GM23338 (cell line): ENCODE results near the gene CYSRT1. TPM values are rescaled to one million over a fixed set of nuclear protein-coding genes. Genes with fewer than 3 reads are reported as not detected.

Source experiments
- CREB1 ChIP-seq: fragments of 250-450 bp; sonication (Bioruptor Pico); IDR thresholded peaks from 2 replicates; pipeline ENCODE4 v1.5.0; 2020; ENCODE audit warnings: low read depth, mild to moderate bottlenecking, moderate library complexity
- CTCF ChIP-seq, 2 experiments: fragments of 200-600 bp in 1 of 2; sonication (generic) in 1 of 2; conservative IDR thresholded peaks; 2 replicates each; pipeline versions ENCODE4 v1.5.1 to v1.6.1; 2016 to 2017; ENCODE audit warnings: antibody characterized with exemption in 2 of 2, low read depth in 2 of 2, mild to moderate bottlenecking in 2 of 2, moderate library complexity in 1 of 2
- ETS1 ChIP-seq: IDR thresholded peaks from 2 replicates; pipeline ENCODE4 v1.6.1; 2016; ENCODE audit warnings: antibody characterized with exemption
- EZH2 ChIP-seq: fragments of 200-600 bp; sonication (generic); IDR thresholded peaks from one replicate; pipeline ENCODE4 v1.8.0; 2017; ENCODE audit warnings: antibody characterized with exemption, mild to moderate bottlenecking, low read depth; ENCODE audit not compliant: unreplicated experiment
- POLR2AphosphoS5 ChIP-seq: IDR thresholded peaks from 2 replicates; pipeline ENCODE4 v1.6.1; 2016; ENCODE audit warnings: antibody characterized with exemption, low read depth
- STAT1 ChIP-seq: IDR thresholded peaks from one replicate; pipeline ENCODE4 v1.6.1; 2016; ENCODE audit warnings: antibody characterized with exemption; ENCODE audit not compliant: unreplicated experiment
- ZNF331 ChIP-seq: fragments of 250-450 bp; sonication (Bioruptor Pico); IDR thresholded peaks from 2 replicates; pipeline ENCODE4 v1.5.0; 2020; ENCODE audit warnings: low read depth, mild to moderate bottlenecking, moderate library complexity
- ZNF462 ChIP-seq: fragments of 250-450 bp; sonication (Bioruptor Pico); IDR thresholded peaks from 2 replicates; pipeline ENCODE4 v1.5.0; 2020; ENCODE audit warnings: mild to moderate bottlenecking, moderate library complexity
- polyA plus RNA-seq: library from polyadenylated mRNA; unstranded; fragments of >200 nt; fragmentation: Nextera tagmentation; extraction: Ambion mirVana; gene quantifications from 2 replicates; pipeline ENCODE4 v1.2.1, GENCODE V29; 2016
- total RNA-seq: library from RNA; depleted of rRNA; stranded (reverse); fragments of >200 nt; shearing (Covaris generic); gene quantifications from 2 replicates; pipeline ENCODE4 v1.2.3, GENCODE V29; 2014

The CYSRT1 gene
- total and polyA plus RNA-seq, 2 experiments from 2014 or later = 2.0 to 3.2 TPM

GRCh38 chr9:137178201-137178938 is 46.6 kb upstream of the CYSRT1 start (continued):
- no peak for TF ChIP-seq ZNF462
- no peak for TF ChIP-seq CREB1 (CRISPR knock-in tag)
- TF ChIP-seq EZH2 = no peak
- no peak for TF ChIP-seq STAT1
- no peak for TF ChIP-seq CTCF (conservative IDR thresholded peaks at IDR 0.05; ENCODE audit: low read depth in 2 of 2)
- no peak for TF ChIP-seq ETS1
- TF ChIP-seq ZNF331 (CRISPR knock-in tag) = no peak
- no peak for TF ChIP-seq POLR2AphosphoS5
